ENCODE results near the gene PADI2. TPM values are rescaled to one million over a fixed set of nuclear protein-coding genes. Genes with fewer than 3 reads are reported as not detected.

Gene PADI2
- polyA plus RNA-seq, 1 donor (not counting 4 experiments of a cell fraction or from before 2014, with no cell fraction given) = 0.13 TPM

DNA sequence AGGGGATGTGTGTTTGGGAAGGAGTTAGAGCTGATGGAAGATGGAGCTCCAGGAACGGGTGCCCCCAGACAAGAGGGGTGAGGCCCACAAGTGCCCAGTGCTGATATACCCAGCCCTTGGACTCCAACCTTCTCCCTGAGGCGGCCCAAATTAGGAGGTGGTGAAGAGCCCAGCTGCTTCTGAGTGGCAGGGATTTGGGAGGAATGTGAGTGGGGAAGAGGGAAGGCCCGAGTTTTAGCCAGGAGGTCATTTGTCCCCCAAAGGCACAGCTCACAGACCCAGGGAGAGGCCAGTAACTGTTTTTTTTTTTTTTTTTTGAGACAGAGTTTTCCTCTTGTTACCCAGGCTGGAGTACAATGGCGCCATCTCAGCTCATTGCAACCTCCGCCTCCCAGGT, 1.2 kb upstream of the PADI2 start:
- no peak overlapping the region for H3K9ac ChIP-seq (ENCODE audit: control insufficient read depth, extremely low read depth, insufficient read depth, low read length)
- TF ChIP-seq EZH2 (IDR thresholded peaks at IDR 0.05; ENCODE audit: low read length) = no peak
- TF ChIP-seq, protein P1, sequence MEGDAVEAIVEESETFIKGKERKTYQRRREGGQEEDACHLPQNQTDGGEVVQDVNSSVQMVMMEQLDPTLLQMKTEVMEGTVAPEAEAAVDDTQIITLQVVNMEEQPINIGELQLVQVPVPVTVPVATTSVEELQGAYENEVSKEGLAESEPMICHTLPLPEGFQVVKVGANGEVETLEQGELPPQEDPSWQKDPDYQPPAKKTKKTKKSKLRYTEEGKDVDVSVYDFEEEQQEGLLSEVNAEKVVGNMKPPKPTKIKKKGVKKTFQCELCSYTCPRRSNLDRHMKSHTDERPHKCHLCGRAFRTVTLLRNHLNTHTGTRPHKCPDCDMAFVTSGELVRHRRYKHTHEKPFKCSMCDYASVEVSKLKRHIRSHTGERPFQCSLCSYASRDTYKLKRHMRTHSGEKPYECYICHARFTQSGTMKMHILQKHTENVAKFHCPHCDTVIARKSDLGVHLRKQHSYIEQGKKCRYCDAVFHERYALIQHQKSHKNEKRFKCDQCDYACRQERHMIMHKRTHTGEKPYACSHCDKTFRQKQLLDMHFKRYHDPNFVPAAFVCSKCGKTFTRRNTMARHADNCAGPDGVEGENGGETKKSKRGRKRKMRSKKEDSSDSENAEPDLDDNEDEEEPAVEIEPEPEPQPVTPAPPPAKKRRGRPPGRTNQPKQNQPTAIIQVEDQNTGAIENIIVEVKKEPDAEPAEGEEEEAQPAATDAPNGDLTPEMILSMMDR (optimal IDR thresholded peaks at IDR 0.05 in 1 of 3, IDR thresholded peaks at IDR 0.05 in 1 of 3, conservative IDR thresholded peaks at IDR 0.05 in 1 of 3; ENCODE audit: extremely low read depth in 1 of 3, insufficient read depth in 2 of 3, low read length in 3 of 3) = no peak
- no peaks in the 10 kb centered on the region for H3K79me2 ChIP-seq (ENCODE audit: control insufficient read depth, insufficient read depth, low read length)
- no peak overlapping the region for H2AFZ ChIP-seq (ENCODE audit: control insufficient read depth, low read length)
- dilution Hi-C loops (cut with MboI; ENCODE audit: extremely low pct_ligation_motif_present, low sequenced_read_pairs) = no loop called here
- DNase-seq (ENCODE audit: low read depth, low spot score) = no peak
- FAIRE-seq = no peak
- peaks cover 7% of the 10 kb centered on the region for H3K4me1 ChIP-seq (ENCODE audit: control insufficient read depth, extremely low read depth, insufficient read depth, low read length)
- no peak overlapping the region for H3K4me2 ChIP-seq (ENCODE audit: control insufficient read depth, extremely low read depth, insufficient read depth, low read depth, low read length)
- H3K9me3 ChIP-seq (ENCODE audit: control insufficient read depth, low read depth, low read length) = no peaks in the 10 kb centered on the region
- H4K20me1 ChIP-seq (ENCODE audit: control insufficient read depth, extremely low read depth, insufficient read depth, low read length) = no peaks in the 10 kb centered on the region
- H3K27ac ChIP-seq (ENCODE audit: control insufficient read depth, insufficient read depth, low read length) = no peak overlapping the region
- H3K9me1 ChIP-seq (ENCODE audit: control insufficient read depth, extremely low read depth, insufficient read depth, low read length) = no peaks in the 10 kb centered on the region
- peaks cover 17% of the 10 kb centered on the region for H3K27me3 ChIP-seq (ENCODE audit: control insufficient read depth, extremely low read depth, insufficient read depth, low read length)
- H3K36me3 ChIP-seq (ENCODE audit: control insufficient read depth in 2 of 2, extremely low read depth in 1 of 2, insufficient read depth in 2 of 2, low read length in 2 of 2) = no peaks in the 10 kb centered on the region
- H3K4me3 ChIP-seq (ENCODE audit: control insufficient read depth in 2 of 3, extremely low read depth in 1 of 3, insufficient read depth in 2 of 3, low read depth in 1 of 3, low read length in 3 of 3) = no peak overlapping the region

DNA sequence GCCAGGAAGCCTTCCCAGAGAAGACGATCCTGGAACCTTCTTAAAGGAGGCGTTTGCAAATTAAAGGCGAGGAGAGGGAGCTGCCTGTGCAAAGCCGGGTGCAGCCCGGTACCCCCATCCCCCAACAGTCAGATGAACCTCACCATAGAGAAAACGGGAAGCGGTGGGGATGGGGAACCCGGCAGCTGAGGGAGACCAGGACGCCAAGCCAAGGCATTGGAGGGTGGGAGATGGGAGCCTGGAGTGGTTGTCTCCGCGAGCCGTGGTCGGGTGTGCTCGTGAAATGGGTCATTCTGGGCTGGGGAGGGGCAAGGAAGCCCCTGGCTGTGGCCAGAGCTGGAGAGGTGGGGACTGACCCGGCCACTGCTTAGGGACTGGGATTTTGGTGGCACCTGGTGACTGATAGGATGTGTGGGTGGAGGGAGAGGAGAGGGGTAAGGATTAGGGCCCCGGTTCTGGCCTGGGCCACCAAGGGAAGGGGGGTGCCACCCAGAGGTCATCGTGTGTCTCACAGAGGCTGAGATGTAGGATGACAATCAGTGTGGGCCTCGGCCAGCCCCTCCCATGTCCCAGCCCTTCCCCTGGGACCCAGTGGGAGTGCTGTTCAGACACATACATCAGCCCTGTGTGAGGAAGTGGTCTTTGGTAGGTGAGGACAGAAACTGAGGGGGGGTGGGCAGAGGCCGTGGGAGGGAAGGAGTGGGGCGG, 676 bp upstream of the PADI2 start:
- dilution Hi-C loops (cut with MboI; ENCODE audit: extremely low pct_ligation_motif_present, low sequenced_read_pairs) = no loop called here
- Histone ChIP-seq H3K36me3 (ENCODE audit: control insufficient read depth in 2 of 2, extremely low read depth in 1 of 2, insufficient read depth in 2 of 2, low read length in 2 of 2) (no peaks in the 10 kb centered on the region), H3K9me3 (ENCODE audit: control insufficient read depth, low read depth, low read length) (no peaks in the 10 kb centered on the region), H3K9me1 (ENCODE audit: control insufficient read depth, extremely low read depth, insufficient read depth, low read length) (no peaks in the 10 kb centered on the region), H3K4me1 (ENCODE audit: control insufficient read depth, extremely low read depth, insufficient read depth, low read length) (peaks cover 7% of the 10 kb centered on the region), H4K20me1 (ENCODE audit: control insufficient read depth, extremely low read depth, insufficient read depth, low read length) (no peaks in the 10 kb centered on the region), H2AFZ (ENCODE audit: control insufficient read depth, low read length) (no peak overlapping the region), H3K9ac (ENCODE audit: control insufficient read depth, extremely low read depth, insufficient read depth, low read length) (no peak overlapping the region), H3K27me3 (ENCODE audit: control insufficient read depth, extremely low read depth, insufficient read depth, low read length) (peaks cover 17% of the 10 kb centered on the region), H3K27ac (ENCODE audit: control insufficient read depth, insufficient read depth, low read length) (no peak overlapping the region), H3K4me2 (ENCODE audit: control insufficient read depth, extremely low read depth, insufficient read depth, low read depth, low read length) (no peak overlapping the region), H3K79me2 (ENCODE audit: control insufficient read depth, insufficient read depth, low read length) (no peaks in the 10 kb centered on the region), H3K4me3 (ENCODE audit: control insufficient read depth in 2 of 3, extremely low read depth in 1 of 3, insufficient read depth in 2 of 3, low read depth in 1 of 3, low read length in 3 of 3) (no peak overlapping the region)
- no peak for TF ChIP-seq EZH2 (IDR thresholded peaks at IDR 0.05; ENCODE audit: low read length)
- TF ChIP-seq, protein P1 (optimal IDR thresholded peaks at IDR 0.05 in 1 of 3, IDR thresholded peaks at IDR 0.05 in 1 of 3, conservative IDR thresholded peaks at IDR 0.05 in 1 of 3; ENCODE audit: extremely low read depth in 1 of 3, insufficient read depth in 2 of 3, low read length in 3 of 3) = peak in 1 of 3 experiments; percentile 3
- FAIRE-seq (no peak), DNase-seq (ENCODE audit: low read depth, low spot score) (no peak)
